HG03103 (cell line): ENCODE results near the gene ATF6.
A peak's percentile ranks its signal among the peaks of the same experiment; 100 is the strongest.

Experiments
- ATAC-seq: cut with Tn5 transposase; IDR thresholded peaks from one replicate; pipeline ENCODE4 v1.9.1; 2021; ENCODE audit warnings: low read depth; ENCODE audit not compliant: unreplicated experiment

The ATF6 gene

GRCh38 chr1:161956097-161956496 is 190.0 kb downstream of the ATF6 start:
- ATAC-seq = no peak

GRCh38 chr1:161956930-161957329 is 190.8 kb downstream of the ATF6 start:
- ATAC-seq = no peak

- ATAC-seq = no peak
Measured at GRCh38 chr1:161958425-161958824, 192.3 kb downstream of the ATF6 start.

GRCh38 chr1:161962091-161962887 is 196.2 kb downstream of the ATF6 start:
- ATAC-seq = peak; percentile 74

- ATAC-seq = no peak
Measured at GRCh38 chr1:161966067-161966466, 199.9 kb downstream of the ATF6 start.

GRCh38 chr1:161970036-161970435 is 203.9 kb downstream of the ATF6 start:
- ATAC-seq = no peak

- ATAC-seq = no peak
Measured at GRCh38 chr1:161970633-161971032, 204.5 kb downstream of the ATF6 start.

- ATAC-seq = no peak
Measured at GRCh38 chr1:161972828-161973227, 206.7 kb downstream of the ATF6 start.

GRCh38 chr1:161973924-161974845 is 208.1 kb downstream of the ATF6 start:
- ATAC-seq = no peak

- ATAC-seq = no peak
Measured at GRCh38 chr1:161978011-161978790, 212.1 kb downstream of the ATF6 start.

GRCh38 chr1:161981126-161981525 is 215.0 kb downstream of the ATF6 start:
- no peak for ATAC-seq

- ATAC-seq = no peak
Measured at GRCh38 chr1:161981735-161982506, 215.8 kb downstream of the ATF6 start.

- ATAC-seq = no peak
Measured at GRCh38 chr1:161982507-161982895, 216.4 kb downstream of the ATF6 start.

GRCh38 chr1:161982917-161983316 is 216.8 kb downstream of the ATF6 start:
- no peak for ATAC-seq

GRCh38 chr1:161983725-161984124 is 217.6 kb downstream of the ATF6 start:
- ATAC-seq = no peak

- ATAC-seq = no peak
Measured at GRCh38 chr1:161985301-161985822, 219.2 kb downstream of the ATF6 start.

- no peak for ATAC-seq
Measured at GRCh38 chr1:161986328-161986727, 220.2 kb downstream of the ATF6 start.

- no peak for ATAC-seq
Measured at GRCh38 chr1:161987303-161987702, 221.2 kb downstream of the ATF6 start.

- no peak for ATAC-seq
Measured at GRCh38 chr1:161987872-161988271, 221.8 kb downstream of the ATF6 start.

- no peak for ATAC-seq
Measured at GRCh38 chr1:161988413-161988812, 222.3 kb downstream of the ATF6 start.
